Upper lobe of right lung (tissue), 1 donor: Measurements from ENCODE around the gene FAM24B. TPM values are rescaled to one million over a fixed set of nuclear protein-coding genes. Genes with fewer than 3 reads are reported as not detected.

Source experiments
- ATAC-seq: fragments of 200-7000 bp; cut with Tn5 transposase; one replicate; pipeline ENCODE4 v1.9.1; 2020; ENCODE audit warnings: mild to moderate bottlenecking, moderate library complexity
- DNase-seq: peaks from one replicate; pipeline ENCODE4 v3.0.0-alpha.2; 2020
- H3K27ac ChIP-seq: fragments of 200-600 bp; one replicate; pipeline ENCODE4 v1.8.0; 2022
- H3K27me3 ChIP-seq: fragments of 200-600 bp; one replicate; pipeline ENCODE4 v1.8.0; 2022; ENCODE audit warnings: mild to moderate bottlenecking
- H3K36me3 ChIP-seq: fragments of 200-600 bp; one replicate; pipeline ENCODE4 v1.8.0; 2022
- H3K4me1 ChIP-seq: fragments of 200-600 bp; one replicate; pipeline ENCODE4 v1.8.0; 2022
- H3K4me3 ChIP-seq: fragments of 200-600 bp; one replicate; pipeline ENCODE4 v1.8.0; 2022; ENCODE audit warnings: mild to moderate bottlenecking
- H3K9me3 ChIP-seq: fragments of 200-600 bp; one replicate; pipeline ENCODE4 v1.8.0; 2022
- intact Hi-C: fragments of 100-400 bp; cut with DNase I; formaldehyde crosslinking; loops from one replicate; pipeline ENCODE4 v1.11.0; 2022
- total RNA-seq: library from RNA; stranded (reverse); fragmentation: NEBNext Ultra II Directional; extraction: Animal tissue kit (Norgen Biotek cat#: 25700); gene quantifications from one replicate; pipeline ENCODE4 v1.2.1, GENCODE V29; 2021
- TF ChIP-seq, protein P1 (sequence below): fragments of 200-600 bp; IDR thresholded peaks from one replicate; pipeline ENCODE4 v1.8.0; 2022; ENCODE audit warnings: antibody characterized with exemption
- donor health status: DM: no; HTN: yes; CAD: no; lungs with severe emphysema.

The FAM24B gene
- total RNA-seq, 1 donor from 2014 or later = 3.6 TPM

DNA sequence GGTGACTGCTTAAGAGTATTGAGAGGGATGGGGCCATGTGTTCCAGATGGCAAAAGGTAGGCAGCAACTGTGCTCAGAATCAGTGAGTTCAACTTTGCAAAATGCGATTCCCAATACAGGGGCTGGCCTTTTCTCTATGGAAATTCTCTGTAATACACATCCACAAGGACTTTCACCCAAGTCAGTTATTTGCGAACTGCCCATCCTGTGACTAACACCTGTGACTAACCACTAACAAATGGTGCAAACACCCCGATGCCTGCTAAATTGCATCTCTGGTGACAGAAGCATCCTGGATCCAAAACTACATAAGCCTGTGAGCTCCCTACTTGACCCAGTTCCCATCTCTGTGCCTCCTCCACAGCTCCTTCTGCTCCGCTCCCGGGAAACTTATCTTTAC is 24.7 kb downstream of the FAM24B start:
- TF ChIP-seq, protein P1, sequence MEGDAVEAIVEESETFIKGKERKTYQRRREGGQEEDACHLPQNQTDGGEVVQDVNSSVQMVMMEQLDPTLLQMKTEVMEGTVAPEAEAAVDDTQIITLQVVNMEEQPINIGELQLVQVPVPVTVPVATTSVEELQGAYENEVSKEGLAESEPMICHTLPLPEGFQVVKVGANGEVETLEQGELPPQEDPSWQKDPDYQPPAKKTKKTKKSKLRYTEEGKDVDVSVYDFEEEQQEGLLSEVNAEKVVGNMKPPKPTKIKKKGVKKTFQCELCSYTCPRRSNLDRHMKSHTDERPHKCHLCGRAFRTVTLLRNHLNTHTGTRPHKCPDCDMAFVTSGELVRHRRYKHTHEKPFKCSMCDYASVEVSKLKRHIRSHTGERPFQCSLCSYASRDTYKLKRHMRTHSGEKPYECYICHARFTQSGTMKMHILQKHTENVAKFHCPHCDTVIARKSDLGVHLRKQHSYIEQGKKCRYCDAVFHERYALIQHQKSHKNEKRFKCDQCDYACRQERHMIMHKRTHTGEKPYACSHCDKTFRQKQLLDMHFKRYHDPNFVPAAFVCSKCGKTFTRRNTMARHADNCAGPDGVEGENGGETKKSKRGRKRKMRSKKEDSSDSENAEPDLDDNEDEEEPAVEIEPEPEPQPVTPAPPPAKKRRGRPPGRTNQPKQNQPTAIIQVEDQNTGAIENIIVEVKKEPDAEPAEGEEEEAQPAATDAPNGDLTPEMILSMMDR = no peak
- H3K36me3 ChIP-seq = no peaks in the 10 kb centered on the region
- intact Hi-C loops = no loop called here

DNA sequence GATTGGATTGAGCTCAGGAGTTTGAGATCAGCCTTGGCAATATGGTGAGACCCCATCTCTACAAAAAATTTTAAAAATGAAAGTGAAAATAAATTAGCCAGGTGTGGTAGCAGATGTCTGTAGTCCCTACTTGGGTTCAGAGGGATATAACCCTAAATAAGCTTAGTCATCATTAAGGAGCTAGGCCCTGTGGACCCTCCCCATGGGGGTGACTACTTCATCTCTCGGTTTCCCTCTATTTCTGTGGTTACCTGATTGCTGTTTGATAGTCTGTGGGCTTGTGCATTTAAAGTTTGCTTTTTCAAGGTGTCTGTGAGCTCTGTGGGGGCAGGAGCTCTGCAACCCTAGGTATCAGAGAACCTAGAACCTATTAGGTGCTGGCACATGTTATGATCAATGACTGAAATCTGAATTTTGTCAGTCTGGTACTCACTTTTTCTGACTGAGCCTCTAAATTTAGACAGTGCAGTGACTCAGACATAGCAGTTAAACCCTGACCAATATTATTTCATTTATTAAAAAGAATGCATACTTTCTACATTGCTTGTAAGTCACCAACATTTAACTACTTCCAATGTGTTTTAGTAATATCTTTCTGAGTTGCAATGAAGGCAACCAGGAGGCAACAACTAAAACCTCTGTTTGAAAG is 25.6 kb downstream of the FAM24B start:
- ATAC-seq (no peak), DNase-seq (no peak)
- no peaks in the 10 kb centered on the region for H3K9me3 ChIP-seq
- TF ChIP-seq, protein P1 = no peak
- no peak overlapping the region for H3K27ac ChIP-seq
- H3K4me1 ChIP-seq = no peaks in the 10 kb centered on the region
- no peaks in the 10 kb centered on the region for H3K27me3 ChIP-seq
- no peaks in the 10 kb centered on the region for H3K36me3 ChIP-seq
- no peak overlapping the region for H3K4me3 ChIP-seq
- intact Hi-C loops = no loop called here

More for the DNA sequence above, 24.7 kb downstream of the FAM24B start:
- Histone ChIP-seq H3K27ac (no peak overlapping the region), H3K4me3 (no peak overlapping the region), H3K4me1 (no peaks in the 10 kb centered on the region), H3K9me3 (no peaks in the 10 kb centered on the region), H3K27me3 (no peaks in the 10 kb centered on the region)
- DNase-seq (no peak), ATAC-seq (no peak)

DNA sequence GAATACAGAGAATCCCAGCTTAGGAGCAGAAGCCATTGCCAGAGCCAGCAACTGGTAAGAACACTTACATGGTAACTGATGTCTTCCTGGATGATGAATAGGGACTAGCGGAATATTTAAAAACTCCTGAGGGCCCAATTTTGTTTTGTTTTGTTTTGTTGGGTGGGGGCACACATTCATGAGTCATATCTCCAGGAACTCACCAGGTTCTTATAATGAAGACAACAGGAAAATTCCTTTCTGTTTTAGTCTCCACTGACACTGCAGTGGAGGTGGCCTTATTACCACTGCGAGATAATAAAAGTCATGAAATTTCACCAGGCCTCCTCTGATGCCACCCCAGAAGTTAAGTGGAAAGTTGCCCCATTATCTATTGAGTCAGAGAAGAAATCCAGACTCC is 27.1 kb downstream of the FAM24B start:
- Histone ChIP-seq H3K27me3 (no peaks in the 10 kb centered on the region), H3K36me3 (no peaks in the 10 kb centered on the region), H3K9me3 (no peaks in the 10 kb centered on the region), H3K4me3 (no peak overlapping the region), H3K4me1 (no peaks in the 10 kb centered on the region), H3K27ac (no peak overlapping the region)
- no peak for ATAC-seq
- TF ChIP-seq, protein P1 = no peak
- intact Hi-C loops = no loop called here
- DNase-seq = no peak

DNA sequence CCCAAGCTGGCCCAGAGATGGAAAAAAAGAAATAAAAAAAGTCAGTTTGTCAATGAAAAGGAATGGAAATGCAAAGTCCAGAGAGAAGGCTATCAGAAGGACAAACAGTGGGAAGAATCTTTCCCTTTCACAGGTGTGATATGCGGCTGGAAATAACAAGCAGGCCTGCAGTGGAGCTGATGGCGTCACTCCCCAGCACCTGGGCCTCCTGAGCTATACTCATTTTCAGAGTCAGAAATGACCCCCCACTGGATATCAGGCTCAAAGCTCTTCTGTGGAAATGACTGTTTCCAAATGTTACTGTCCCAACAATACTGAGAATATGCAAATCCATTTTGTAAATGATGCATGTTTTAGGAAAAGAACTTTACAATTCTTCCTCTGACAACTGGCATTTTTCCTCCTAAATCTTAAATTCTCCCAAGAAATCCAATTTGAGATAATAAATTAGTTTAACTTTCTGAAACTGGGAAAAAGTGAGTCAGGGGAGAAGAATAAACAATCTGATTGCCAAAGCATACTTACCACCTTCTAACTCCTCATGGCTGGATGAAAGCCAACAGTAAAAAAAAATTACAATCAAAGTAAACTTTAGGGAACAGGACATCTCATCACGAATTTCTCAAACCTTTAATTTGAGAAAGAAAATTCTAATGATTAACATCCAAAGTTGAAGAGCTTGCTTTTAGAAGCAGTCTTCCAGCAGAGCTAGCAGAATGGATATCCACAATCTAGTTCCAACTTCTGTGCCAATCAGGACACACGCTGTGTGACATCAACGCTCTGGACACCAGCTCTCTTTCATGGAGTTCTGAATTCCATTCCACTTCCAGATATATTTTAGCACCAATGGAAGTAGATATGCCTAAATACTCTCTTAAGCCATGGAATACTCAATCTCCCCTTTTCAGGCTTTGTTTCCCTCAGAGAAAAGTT is 28.4 kb downstream of the FAM24B start:
- Histone ChIP-seq H3K4me1 (no peaks in the 10 kb centered on the region), H3K27me3 (no peaks in the 10 kb centered on the region), H3K4me3 (no peak overlapping the region), H3K27ac (no peak overlapping the region), H3K9me3 (no peaks in the 10 kb centered on the region), H3K36me3 (no peaks in the 10 kb centered on the region)
- TF ChIP-seq, protein P1 = no peak
- ATAC-seq = no peak
- intact Hi-C loops = no loop called here
- DNase-seq = no peak

DNA sequence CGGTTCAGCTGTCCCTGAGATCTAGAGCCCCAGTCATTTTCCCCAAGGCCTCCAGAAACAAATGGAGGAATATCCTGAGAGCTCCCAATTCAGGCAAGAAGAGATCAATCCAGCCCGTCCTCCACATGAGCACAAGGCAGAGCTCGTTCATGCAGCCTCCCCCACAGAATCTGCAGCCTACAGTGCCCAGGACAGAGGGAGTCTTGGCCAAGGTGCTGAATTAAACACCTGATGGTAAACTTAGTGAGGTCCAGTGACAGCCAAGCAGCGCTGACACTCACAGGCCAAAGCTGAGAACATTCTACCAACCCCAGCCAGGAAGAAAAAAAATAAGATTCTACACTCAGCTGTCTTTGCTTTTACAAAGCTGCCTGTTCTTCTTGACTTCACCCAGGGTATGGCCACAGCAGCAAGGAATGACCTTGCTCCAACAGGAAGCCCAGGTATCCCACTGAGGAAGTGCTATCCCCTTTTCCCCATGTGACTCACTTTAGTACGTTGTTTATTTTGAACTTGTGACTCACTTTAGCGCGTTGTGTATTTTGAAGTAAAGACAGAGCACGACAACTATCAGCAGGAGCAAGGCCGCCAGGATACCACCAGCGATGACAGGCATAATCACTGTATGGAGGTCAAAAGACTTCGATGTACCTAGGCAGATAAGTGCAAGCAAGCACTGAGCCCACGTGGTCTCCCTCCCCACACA is 29.3 kb downstream of the FAM24B start:
- ATAC-seq (no peak), DNase-seq (no peak)
- TF ChIP-seq, protein P1 = no peak
- H3K27ac ChIP-seq = no peak overlapping the region
- no peak overlapping the region for H3K4me3 ChIP-seq
- intact Hi-C loops = no loop called here
- H3K9me3 ChIP-seq = no peaks in the 10 kb centered on the region
- no peaks in the 10 kb centered on the region for H3K27me3 ChIP-seq
- H3K36me3 ChIP-seq = no peaks in the 10 kb centered on the region
- H3K4me1 ChIP-seq = no peaks in the 10 kb centered on the region
